Stimulated activated CD8-positive, alpha-beta memory T cell treated with anti-CD3 and anti-CD28 coated beads, Interleukin-4, amount 100 ng/mL, for 4 hours (primary cell): ENCODE data around the gene NAXE.
"Not testable (repeated sequence)": the region's sequence is repeated elsewhere in the genome, so short reads cannot be mapped to it uniquely, and the experiment has no call there.

ENCODE experiments used
- DNase-seq, 2 donors: peaks; one replicate each; pipeline ENCODE4 v3.0.0-alpha.2; 2020; ENCODE audit warnings: low read depth in 2 of 2, low spot score in 1 of 2

NAXE gene

DNA sequence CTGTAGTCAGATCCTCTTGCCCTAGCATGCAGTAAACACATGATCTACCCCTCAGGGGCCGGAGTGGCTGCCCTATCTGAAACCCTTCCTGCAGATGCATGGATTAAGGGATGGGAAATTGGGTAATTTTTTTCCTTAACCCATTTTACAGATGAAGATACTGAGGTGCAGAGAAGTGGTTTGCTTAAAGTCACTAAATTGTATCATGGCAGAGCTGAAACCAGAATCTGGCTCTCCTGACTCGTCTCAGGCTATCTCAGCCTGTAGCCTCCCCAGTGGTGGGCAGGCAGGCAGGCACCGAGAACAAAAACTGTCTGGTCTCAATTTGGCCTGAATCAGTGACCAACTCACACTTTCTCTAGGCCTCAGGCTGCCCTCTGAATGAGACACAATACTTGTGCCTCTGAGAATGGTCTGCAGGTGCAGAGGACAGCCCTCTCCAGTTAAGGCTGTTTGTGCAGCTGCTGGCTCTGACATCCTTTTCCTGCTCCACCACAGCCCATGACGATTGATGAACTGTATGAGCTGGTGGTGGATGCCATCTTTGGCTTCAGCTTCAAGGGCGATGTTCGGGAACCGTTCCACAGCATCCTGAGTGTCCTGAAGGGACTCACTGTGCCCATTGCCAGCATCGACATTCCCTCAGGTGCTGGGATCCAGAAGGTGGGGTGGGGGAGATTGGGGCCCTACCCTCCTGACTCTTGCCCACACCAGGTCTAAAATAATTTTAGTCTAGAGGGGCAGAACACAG, 1.5 kb downstream of the NAXE start:
- no peak for DNase-seq

- DNase-seq: no peak
Observed at GRCh38 chr1:156593661-156593989, 2.0 kb downstream of the NAXE start.

DNA sequence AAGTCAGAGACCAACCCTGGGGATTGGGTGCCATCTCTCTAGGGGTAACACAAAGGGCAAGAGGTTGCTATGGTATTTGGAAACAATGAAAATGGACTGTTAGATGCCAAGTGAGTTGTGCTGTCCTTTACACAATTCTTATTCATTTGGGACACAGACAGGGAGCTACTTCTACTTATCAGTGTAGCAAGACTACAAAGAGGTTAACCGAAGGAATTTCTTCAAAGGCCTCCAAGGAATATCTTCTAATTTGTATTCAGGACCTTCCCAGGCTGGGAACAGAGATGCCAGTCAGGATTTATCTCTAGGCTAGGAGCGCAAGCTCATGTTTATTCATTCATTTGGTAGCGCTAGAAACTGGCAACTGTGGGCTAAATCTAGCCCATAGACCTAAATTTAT, 2.6 kb downstream of the NAXE start:
- DNase-seq: no peak

- no peak for DNase-seq
Observed at GRCh38 chr1:156595016-156595415, 3.4 kb downstream of the NAXE start.

DNA sequence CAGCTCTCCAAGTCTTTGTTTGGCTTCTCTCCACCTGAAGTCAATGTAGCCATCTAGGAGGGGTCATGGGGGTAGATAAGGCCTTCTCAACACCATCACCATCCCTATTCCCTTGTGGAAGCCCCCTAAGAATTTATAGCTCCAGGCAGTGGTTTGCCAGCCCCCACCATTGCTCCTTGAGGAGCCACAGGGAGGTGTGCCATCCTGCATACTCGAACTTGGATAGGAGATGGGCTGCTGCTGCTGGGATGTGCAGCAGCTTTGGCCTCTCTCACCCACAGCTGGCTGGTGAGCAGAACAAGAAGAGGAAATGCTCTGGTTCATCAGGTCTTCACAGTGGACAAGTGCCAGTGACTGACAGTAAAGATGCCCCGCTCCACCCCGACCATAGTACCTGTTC, 4.8 kb downstream of the NAXE start:
- no peak for DNase-seq

- DNase-seq: no peak
Observed at GRCh38 chr1:156598125-156598524, 6.5 kb downstream of the NAXE start.

- no peak for DNase-seq
Observed at GRCh38 chr1:156598731-156599432, 7.3 kb downstream of the NAXE start.

DNA sequence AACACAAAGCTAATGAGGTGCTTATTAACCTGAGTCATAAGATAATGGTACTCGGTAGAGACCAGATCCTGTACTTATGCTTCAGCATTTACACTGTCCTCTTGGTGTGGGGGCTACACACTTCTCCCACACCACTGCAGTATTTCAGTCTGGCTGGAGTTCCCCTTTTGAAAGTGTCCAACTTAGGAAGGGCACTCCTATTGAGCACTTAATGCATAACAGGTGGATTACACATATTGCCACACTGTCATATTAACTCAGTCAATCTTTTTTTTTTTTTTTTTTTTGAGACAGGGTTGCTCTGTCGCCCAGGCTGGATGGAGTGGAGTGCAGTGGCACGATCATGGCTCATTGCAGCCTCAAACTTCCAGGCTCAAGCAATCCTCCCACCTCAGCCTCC, 8.2 kb downstream of the NAXE start:
- no peak for DNase-seq

DNA sequence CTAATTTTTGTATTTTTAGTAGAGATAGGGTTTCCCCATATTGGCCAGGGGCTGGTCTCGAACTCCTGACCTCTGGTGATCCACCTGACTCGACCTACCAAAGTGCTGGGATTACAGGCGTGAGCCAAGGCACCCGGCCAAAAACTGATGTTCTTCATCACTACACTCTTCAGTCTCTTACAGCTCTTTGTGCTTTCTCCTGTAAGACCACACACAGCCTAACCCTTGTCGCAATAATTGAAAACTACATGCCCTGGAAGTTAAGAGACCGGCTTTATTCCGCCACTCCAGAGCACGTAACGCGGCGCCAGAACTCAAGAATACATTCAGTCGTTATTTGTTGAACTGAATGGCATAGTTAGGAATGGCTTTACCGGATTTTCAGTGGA, 9.2 kb downstream of the NAXE start:
- DNase-seq: no peak

GRCh38 chr1:156601122-156601830, 9.7 kb downstream of the NAXE start, which contains the start of gene GPATCH4:
GPATCH4 (minus strand) TSS chr1:156601479.
- peak; percentile 53 to 60 for DNase-seq

DNA sequence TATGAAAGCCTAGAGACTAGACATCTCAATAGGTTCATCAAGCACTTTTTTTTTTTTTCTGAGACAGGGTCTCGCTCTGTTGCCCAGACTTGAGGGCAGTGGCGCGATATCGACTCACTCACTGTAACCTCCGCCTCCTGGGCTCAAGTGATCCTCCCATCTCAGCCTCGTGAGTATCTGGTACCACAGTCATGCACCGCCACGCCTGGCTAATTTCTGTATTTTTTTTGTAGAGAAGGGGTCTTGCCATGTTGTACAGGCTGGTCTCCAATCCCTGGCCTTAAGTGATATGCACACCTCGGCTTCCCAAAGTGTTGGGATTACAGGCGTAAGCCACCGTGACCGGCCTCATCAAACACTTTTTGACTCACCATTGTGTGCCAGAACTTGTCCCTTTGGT, 10.3 kb downstream of the NAXE start:
- no peak for DNase-seq

DNA sequence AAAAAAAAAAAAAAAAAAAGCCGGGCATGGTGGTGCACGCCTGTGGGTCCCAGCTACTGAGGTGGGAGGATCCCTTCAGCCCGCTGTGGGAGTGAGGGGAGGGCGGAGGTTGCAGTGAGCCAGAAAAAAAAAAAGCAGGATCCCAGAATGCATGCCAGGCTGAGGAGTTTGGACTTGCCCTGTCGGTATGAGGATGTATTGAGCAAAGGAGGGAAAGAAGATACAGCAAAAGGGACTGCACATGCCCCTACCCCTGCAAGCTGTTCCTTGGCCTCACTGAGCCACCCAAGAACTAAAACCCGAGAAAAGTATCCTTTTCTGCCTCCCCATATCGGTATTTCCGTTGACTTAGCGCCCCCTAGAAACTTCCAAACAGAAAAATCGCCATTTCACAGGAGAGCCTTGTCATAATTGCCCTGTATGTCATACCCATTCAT, 11.0 kb downstream of the NAXE start:
- no peak for DNase-seq

DNA sequence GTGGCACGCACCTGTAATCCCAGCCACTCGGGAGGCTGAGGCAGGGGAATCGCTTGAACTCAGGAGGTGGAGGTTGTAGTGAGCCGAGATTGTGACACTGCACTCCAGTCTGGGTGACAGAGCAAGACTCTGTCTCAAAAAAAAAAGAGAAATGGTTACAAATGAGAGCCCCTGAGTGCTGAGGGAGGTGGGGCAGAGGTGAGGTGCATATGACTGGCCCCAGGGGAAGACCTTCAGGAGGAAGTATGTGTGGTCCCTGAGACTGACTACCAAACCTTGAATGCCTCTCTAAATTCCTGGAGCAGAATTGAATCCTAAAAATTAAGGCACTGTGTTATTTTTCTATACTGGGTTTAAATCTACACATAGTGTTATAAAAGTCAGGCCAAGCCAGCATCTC, 15.8 kb downstream of the NAXE start:
- DNase-seq: not testable (repeated sequence)

GRCh38 chr1:156608036-156608674, 16.6 kb downstream of the NAXE start:
- DNase-seq: no peak

GRCh38 chr1:156608981-156609380, 17.4 kb downstream of the NAXE start:
- no peak for DNase-seq

DNA sequence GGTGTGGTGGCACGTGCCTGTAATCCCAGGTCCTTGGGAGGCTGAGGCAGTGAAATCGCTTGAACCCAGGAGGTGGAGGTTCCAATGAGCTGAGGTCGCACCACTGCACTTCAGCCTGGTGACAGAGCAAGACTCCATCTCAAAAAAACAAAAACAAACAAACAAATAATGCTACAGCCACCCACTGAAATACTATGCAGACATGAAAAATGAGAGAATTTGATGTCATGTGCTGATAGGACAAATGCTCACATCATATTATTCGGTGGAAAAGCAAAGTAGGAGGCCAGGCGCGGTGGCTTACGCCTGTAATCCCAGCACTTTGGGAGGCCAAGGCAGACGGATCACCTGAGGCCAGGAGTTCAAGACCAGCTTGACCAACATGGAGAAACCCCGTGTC, 18.5 kb downstream of the NAXE start:
- DNase-seq: not testable (repeated sequence)

GRCh38 chr1:156612666-156613065, 21.1 kb downstream of the NAXE start:
- no peak for DNase-seq

- no peak for DNase-seq
Observed at GRCh38 chr1:156615946-156616345, 24.4 kb downstream of the NAXE start.

GRCh38 chr1:156616463-156616862, 24.9 kb downstream of the NAXE start:
- no peak for DNase-seq

GRCh38 chr1:156618853-156619581, 27.4 kb downstream of the NAXE start, which contains the start of gene HAPLN2:
HAPLN2 (plus strand) TSS chr1:156619415; CDS start chr1:156623491, 4,076 bp downstream.
- DNase-seq: no peak

DNA sequence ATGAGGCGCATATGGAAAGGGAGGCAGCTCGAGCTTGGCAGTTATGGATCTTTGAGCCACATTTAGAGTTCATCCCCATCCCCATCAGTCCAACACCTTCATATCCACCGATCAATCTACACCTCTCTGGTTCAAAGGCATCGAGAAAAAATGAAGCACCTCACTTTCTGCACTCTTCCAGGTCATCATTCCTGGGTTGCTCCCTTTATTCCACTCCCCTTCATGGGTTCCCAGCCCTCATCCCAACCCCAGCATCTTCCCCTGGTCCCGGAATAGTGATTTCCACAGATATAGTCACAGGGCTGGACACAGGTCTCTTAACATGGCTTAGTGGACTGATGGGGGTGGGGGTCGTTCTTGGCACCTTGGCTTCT, 28.0 kb downstream of the NAXE start:
- no peak for DNase-seq
